ENCODE data around the gene TBCD.

The TBCD gene

GRCh38 chr17:82789051-82789592 lies 37.3 kb downstream of the TBCD start:
- peaks cover 16 to 65% of the 10 kb centered on the region in 2 donors for H3K36me3 ChIP-seq (replicated peaks in 1 of 2; ENCODE audit: control insufficient read depth in 2 of 2, insufficient read depth in 2 of 2, low read length in 2 of 2)
- H2AFZ ChIP-seq (ENCODE audit: low read length) = no peak overlapping the region
- H3K4me3 ChIP-seq (ENCODE audit: low read length in 2 of 2) = no peak overlapping the region
- peaks cover 0 to 1% of the 10 kb centered on the region in 2 donors for H3K9me3 ChIP-seq (replicated peaks in 1 of 2; ENCODE audit: control insufficient read depth in 2 of 2, insufficient read depth in 1 of 2, low read depth in 1 of 2, low read length in 2 of 2)
- H3K4ac ChIP-seq (ENCODE audit: low read length) = no peak overlapping the region
- peak overlapping the region; percentile 12 for H3K9ac ChIP-seq (ENCODE audit: low read depth, low read length, poor library complexity)
- no peak overlapping the region for H3K14ac ChIP-seq (ENCODE audit: low read length)
- H3K23ac ChIP-seq (ENCODE audit: low read depth, low read length, poor library complexity) = no peak overlapping the region
- DNase-seq (ENCODE audit: low spot score) = no peak
- H3K4me2 ChIP-seq (ENCODE audit: insufficient read depth, low read length, poor library complexity, severe bottlenecking) = no peak overlapping the region
- H3K18ac ChIP-seq (ENCODE audit: low read length) = peak overlapping the region; percentile 71
- H3K27me3 ChIP-seq (ENCODE audit: control insufficient read depth in 3 of 3, insufficient read depth in 3 of 3, low read depth in 1 of 3, low read length in 3 of 3) = no peaks in the 10 kb centered on the region
- H3K79me1 ChIP-seq (ENCODE audit: low read depth, low read length) = peaks cover 35% of the 10 kb centered on the region
- H4K91ac ChIP-seq (ENCODE audit: low read depth, low read length, poor library complexity) = no peak overlapping the region
- peaks cover 0 to 8% of the 10 kb centered on the region in 2 donors for H3K4me1 ChIP-seq (ENCODE audit: control insufficient read depth in 2 of 2, insufficient read depth in 1 of 2, low read depth in 1 of 2, low read length in 2 of 2)
- no peak overlapping the region for H2AK5ac ChIP-seq (ENCODE audit: low read depth, low read length)
- H2BK12ac ChIP-seq (ENCODE audit: low read length) = no peak overlapping the region
- WGBS, 2 donors (ENCODE audit: extremely low coverage in 2 of 2, insufficient read length in 2 of 2, insufficient replicate concordance in 1 of 2) = no CpG with 5 or more reads among the region's 19 CpGs
- no peak overlapping the region for H2BK5ac ChIP-seq (ENCODE audit: low read length)
- H2BK15ac ChIP-seq (ENCODE audit: low read length) = peak overlapping the region; percentile 67
- no peak overlapping the region for H3K27ac ChIP-seq (replicated peaks; ENCODE audit: low read length)
- no peak overlapping the region for H2BK120ac ChIP-seq (ENCODE audit: low read depth, low read length)
- peak overlapping the region; percentile 43 for H4K8ac ChIP-seq (ENCODE audit: low read depth, low read length)

- H2BK15ac ChIP-seq (ENCODE audit: low read length) = no peak overlapping the region
- peak overlapping the region; percentile 89 for H3K23ac ChIP-seq (ENCODE audit: low read depth, low read length, poor library complexity)
These were observed 37.9 kb downstream of the TBCD start for GRCh38 chr17:82789806-82790205.

GRCh38 chr17:82790391-82790790 lies 38.5 kb downstream of the TBCD start:
- H3K9me3 ChIP-seq (replicated peaks in 1 of 2; ENCODE audit: control insufficient read depth in 2 of 2, insufficient read depth in 1 of 2, low read depth in 1 of 2, low read length in 2 of 2) = peaks cover 0 to 1% of the 10 kb centered on the region in 2 donors
- H2BK120ac ChIP-seq (ENCODE audit: low read depth, low read length) = no peak overlapping the region
- H3K4me1 ChIP-seq (ENCODE audit: control insufficient read depth in 2 of 2, insufficient read depth in 1 of 2, low read depth in 1 of 2, low read length in 2 of 2) = peaks cover 0 to 8% of the 10 kb centered on the region in 2 donors
- no peak overlapping the region for H2AFZ ChIP-seq (ENCODE audit: low read length)
- peak overlapping the region; percentile 82 for H3K14ac ChIP-seq (ENCODE audit: low read length)
- H4K8ac ChIP-seq (ENCODE audit: low read depth, low read length) = no peak overlapping the region
- H3K4ac ChIP-seq (ENCODE audit: low read length) = no peak overlapping the region
- no peak overlapping the region for H4K91ac ChIP-seq (ENCODE audit: low read depth, low read length, poor library complexity)
- peak overlapping the region; percentile 22 for H2BK12ac ChIP-seq (ENCODE audit: low read length)
- no peak overlapping the region for H2AK5ac ChIP-seq (ENCODE audit: low read depth, low read length)
- WGBS, 2 donors (ENCODE audit: extremely low coverage in 2 of 2, insufficient read length in 2 of 2, insufficient replicate concordance in 1 of 2) = no CpG with 5 or more reads among the region's 13 CpGs
- H3K36me3 ChIP-seq (replicated peaks in 1 of 2; ENCODE audit: control insufficient read depth in 2 of 2, insufficient read depth in 2 of 2, low read length in 2 of 2) = peaks cover 14 to 66% of the 10 kb centered on the region in 2 donors
- H3K18ac ChIP-seq (ENCODE audit: low read length) = no peak overlapping the region
- H3K9ac ChIP-seq (ENCODE audit: low read depth, low read length, poor library complexity) = peak overlapping the region; percentile 60
- DNase-seq (ENCODE audit: low spot score) = no peak
- H2BK15ac ChIP-seq (ENCODE audit: low read length) = no peak overlapping the region
- no peak overlapping the region for H2BK5ac ChIP-seq (ENCODE audit: low read length)
- H3K79me1 ChIP-seq (ENCODE audit: low read depth, low read length) = peaks cover 39% of the 10 kb centered on the region
- H3K27me3 ChIP-seq (ENCODE audit: control insufficient read depth in 3 of 3, insufficient read depth in 3 of 3, low read depth in 1 of 3, low read length in 3 of 3) = no peaks in the 10 kb centered on the region
- H3K23ac ChIP-seq (ENCODE audit: low read depth, low read length, poor library complexity) = peak overlapping the region; percentile 89
- no peak overlapping the region for H3K27ac ChIP-seq (replicated peaks; ENCODE audit: low read length)
- no peak overlapping the region for H3K4me2 ChIP-seq (ENCODE audit: insufficient read depth, low read length, poor library complexity, severe bottlenecking)
- H3K4me3 ChIP-seq (ENCODE audit: low read length in 2 of 2) = no peak overlapping the region

More at GRCh38 chr17:82789806-82790205, 37.9 kb downstream of the TBCD start:
- H3K79me1 ChIP-seq (ENCODE audit: low read depth, low read length) = peaks cover 35% of the 10 kb centered on the region
- H2BK5ac ChIP-seq (ENCODE audit: low read length) = no peak overlapping the region
- H3K9me3 ChIP-seq (replicated peaks in 1 of 2; ENCODE audit: control insufficient read depth in 2 of 2, insufficient read depth in 1 of 2, low read depth in 1 of 2, low read length in 2 of 2) = peaks cover 0 to 1% of the 10 kb centered on the region in 2 donors
- no peak overlapping the region for H2AK5ac ChIP-seq (ENCODE audit: low read depth, low read length)
- H2BK12ac ChIP-seq (ENCODE audit: low read length) = peak overlapping the region; percentile 41
- H3K27ac ChIP-seq (replicated peaks; ENCODE audit: low read length) = no peak overlapping the region
- WGBS, 2 donors (ENCODE audit: extremely low coverage in 2 of 2, insufficient read length in 2 of 2, insufficient replicate concordance in 1 of 2) = no CpG with 5 or more reads among the region's 18 CpGs
- H3K4me2 ChIP-seq (ENCODE audit: insufficient read depth, low read length, poor library complexity, severe bottlenecking) = no peak overlapping the region
- H4K91ac ChIP-seq (ENCODE audit: low read depth, low read length, poor library complexity) = no peak overlapping the region
- H3K18ac ChIP-seq (ENCODE audit: low read length) = no peak overlapping the region
- no peak overlapping the region for H3K4me3 ChIP-seq (ENCODE audit: low read length in 2 of 2)
- no peaks in the 10 kb centered on the region for H3K27me3 ChIP-seq (ENCODE audit: control insufficient read depth in 3 of 3, insufficient read depth in 3 of 3, low read depth in 1 of 3, low read length in 3 of 3)
- peak overlapping the region; percentile 38 for H3K14ac ChIP-seq (ENCODE audit: low read length)
- no peak overlapping the region for H2AFZ ChIP-seq (ENCODE audit: low read length)
- H3K9ac ChIP-seq (ENCODE audit: low read depth, low read length, poor library complexity) = no peak overlapping the region
- peaks cover 9 to 60% of the 10 kb centered on the region in 2 donors for H3K36me3 ChIP-seq (replicated peaks in 1 of 2; ENCODE audit: control insufficient read depth in 2 of 2, insufficient read depth in 2 of 2, low read length in 2 of 2)
- H2BK120ac ChIP-seq (ENCODE audit: low read depth, low read length) = no peak overlapping the region
- no peak overlapping the region for H3K4ac ChIP-seq (ENCODE audit: low read length)
- no peak overlapping the region for H4K8ac ChIP-seq (ENCODE audit: low read depth, low read length)
- no peak for DNase-seq (ENCODE audit: low spot score)
- H3K4me1 ChIP-seq (ENCODE audit: control insufficient read depth in 2 of 2, insufficient read depth in 1 of 2, low read depth in 1 of 2, low read length in 2 of 2) = peaks cover 0 to 8% of the 10 kb centered on the region in 2 donors

GRCh38 chr17:82791532-82791931 lies 39.7 kb downstream of the TBCD start:
- H3K27ac ChIP-seq (replicated peaks; ENCODE audit: low read length) = no peak overlapping the region
- no peak overlapping the region for H2AFZ ChIP-seq (ENCODE audit: low read length)
- no peak overlapping the region for H3K4me2 ChIP-seq (ENCODE audit: insufficient read depth, low read length, poor library complexity, severe bottlenecking)
- no peak overlapping the region for H2BK120ac ChIP-seq (ENCODE audit: low read depth, low read length)
- no peak overlapping the region for H4K91ac ChIP-seq (ENCODE audit: low read depth, low read length, poor library complexity)
- WGBS, 2 donors (ENCODE audit: extremely low coverage in 2 of 2, insufficient read length in 2 of 2, insufficient replicate concordance in 1 of 2) = no CpG with 5 or more reads among the region's 12 CpGs
- DNase-seq (ENCODE audit: low spot score) = no peak
- H2BK12ac ChIP-seq (ENCODE audit: low read length) = no peak overlapping the region
- no peak overlapping the region for H3K18ac ChIP-seq (ENCODE audit: low read length)
- peak overlapping the region; percentile 97 for H4K8ac ChIP-seq (ENCODE audit: low read depth, low read length)
- H3K4me3 ChIP-seq (ENCODE audit: low read length in 2 of 2) = no peak overlapping the region
- peak overlapping the region; percentile 56 for H3K14ac ChIP-seq (ENCODE audit: low read length)
- H3K23ac ChIP-seq (ENCODE audit: low read depth, low read length, poor library complexity) = no peak overlapping the region
- H3K36me3 ChIP-seq (replicated peaks in 1 of 2; ENCODE audit: control insufficient read depth in 2 of 2, insufficient read depth in 2 of 2, low read length in 2 of 2) = peaks cover 15 to 66% of the 10 kb centered on the region in 2 donors
- no peak overlapping the region for H3K9ac ChIP-seq (ENCODE audit: low read depth, low read length, poor library complexity)
- peak overlapping the region; percentile 62 for H2BK5ac ChIP-seq (ENCODE audit: low read length)
- peaks cover 36% of the 10 kb centered on the region for H3K79me1 ChIP-seq (ENCODE audit: low read depth, low read length)
- H2AK5ac ChIP-seq (ENCODE audit: low read depth, low read length) = no peak overlapping the region
- no peak overlapping the region for H2BK15ac ChIP-seq (ENCODE audit: low read length)
- H3K9me3 ChIP-seq (replicated peaks in 1 of 2; ENCODE audit: control insufficient read depth in 2 of 2, insufficient read depth in 1 of 2, low read depth in 1 of 2, low read length in 2 of 2) = peaks cover 0 to 1% of the 10 kb centered on the region in 2 donors
- no peak overlapping the region for H3K4ac ChIP-seq (ENCODE audit: low read length)
- H3K27me3 ChIP-seq (ENCODE audit: control insufficient read depth in 3 of 3, insufficient read depth in 3 of 3, low read depth in 1 of 3, low read length in 3 of 3) = no peaks in the 10 kb centered on the region
- H3K4me1 ChIP-seq (ENCODE audit: control insufficient read depth in 2 of 2, insufficient read depth in 1 of 2, low read depth in 1 of 2, low read length in 2 of 2) = peaks cover 0 to 8% of the 10 kb centered on the region in 2 donors
